Hepatocyte (in vitro differentiated cells): ENCODE measurements around the gene LARP4B. TPM values are rescaled to one million over a fixed set of nuclear protein-coding genes. Genes with fewer than 3 reads are reported as not detected.
A peak's percentile ranks its signal among the peaks of the same experiment; 100 is the strongest.

ENCODE experiments used
- DNase-seq: peaks from one replicate; pipeline ENCODE4 v3.0.0-alpha.2; 2016; ENCODE audit warnings: low spot score
- H2AFZ ChIP-seq: fragments of 200-600 bp; sonication (generic); 2 replicates; pipeline ENCODE4 v1.6.0; 2016; ENCODE audit warnings: antibody characterized with exemption, mild to moderate bottlenecking
- H3K27ac ChIP-seq: fragments of 200-600 bp; sonication (generic); 2 replicates; pipeline ENCODE4 v1.5.1; 2016; ENCODE audit warnings: mild to moderate bottlenecking
- H3K27me3 ChIP-seq: fragments of 200-600 bp; sonication (generic); 2 replicates; pipeline ENCODE4 v1.6.1; 2016
- H3K36me3 ChIP-seq: fragments of 200-600 bp; sonication (generic); replicated peaks from 2 replicates; pipeline ENCODE4 v1.5.1; 2016; ENCODE audit warnings: low read depth; ENCODE audit not compliant: insufficient read depth
- H3K4me1 ChIP-seq: fragments of 200-600 bp; sonication (generic); 2 replicates; pipeline ENCODE4 v1.5.1; 2016; ENCODE audit warnings: mild to moderate bottlenecking, moderate library complexity; ENCODE audit not compliant: insufficient read depth
- H3K4me2 ChIP-seq: fragments of 200-600 bp; sonication (generic); 2 replicates; pipeline ENCODE4 v1.6.0; 2016
- H3K4me3 ChIP-seq: fragments of 200-600 bp; sonication (generic); 2 replicates; pipeline ENCODE4 v1.5.1; 2016; ENCODE audit warnings: mild to moderate bottlenecking
- H3K79me2 ChIP-seq: fragments of 200-600 bp; sonication (generic); 2 replicates; pipeline ENCODE4 v1.6.0; 2017; ENCODE audit warnings: mild to moderate bottlenecking
- H3K9me2 ChIP-seq: fragments of 200-600 bp; sonication (generic); replicated peaks from 2 replicates; pipeline ENCODE4 v1.6.0; 2017; ENCODE audit warnings: mild to moderate bottlenecking; ENCODE audit not compliant: insufficient read depth
- H3K9me3 ChIP-seq: fragments of 200-600 bp; sonication (generic); 2 replicates; pipeline ENCODE4 v1.5.1; 2016; ENCODE audit warnings: low read depth, mild to moderate bottlenecking
- H4K20me1 ChIP-seq: fragments of 200-600 bp; sonication (generic); 2 replicates; pipeline ENCODE4 v1.6.0; 2016; ENCODE audit warnings: mild to moderate bottlenecking; ENCODE audit not compliant: insufficient read depth, poor library complexity, severe bottlenecking
- EZH2 ChIP-seq: fragments of 200-600 bp; sonication (generic); IDR thresholded peaks from 2 replicates; pipeline ENCODE4 v1.6.1; 2016; ENCODE audit warnings: antibody characterized with exemption, mild to moderate bottlenecking, borderline replicate concordance
- EZH2phosphoT487 ChIP-seq: fragments of 200-600 bp; sonication (generic); IDR thresholded peaks from one replicate; pipeline ENCODE4 v1.6.1; 2018; ENCODE audit warnings: antibody characterized with exemption, mild to moderate bottlenecking, low read depth, moderate library complexity; ENCODE audit not compliant: unreplicated experiment, severe bottlenecking
- WGBS: methylation state at CpG from one replicate; pipeline ENCODE4 v1.1.6; 2016; ENCODE audit warnings: low lambda C conversion rate; ENCODE audit errors: missing lambda C conversion rate; 5-methylcytosine and 5-hydroxymethylcytosine counted together
- polyA plus RNA-seq: library from polyadenylated mRNA; unstranded; fragments of >200 nt; fragmentation: Nextera tagmentation; extraction: Ambion mirVana; gene quantifications from 2 replicates; pipeline ENCODE4 v1.2.1, GENCODE V29; 2016
- total RNA-seq: library from RNA; depleted of rRNA; stranded (reverse); fragments of >200 nt; gene quantifications from 2 replicates; pipeline ENCODE4 v1.2.3, GENCODE V29; 2014
- TF ChIP-seq, protein P1 (sequence below): fragments of 200-600 bp; sonication (generic); IDR thresholded peaks from 2 replicates; pipeline ENCODE4 v1.5.1; 2016; ENCODE audit warnings: antibody characterized with exemption, mild to moderate bottlenecking; ENCODE audit not compliant: poor library complexity

Gene LARP4B
- total and polyA plus RNA-seq, 2 experiments from 2014 or later, result 28.4 to 43.4 TPM

DNA sequence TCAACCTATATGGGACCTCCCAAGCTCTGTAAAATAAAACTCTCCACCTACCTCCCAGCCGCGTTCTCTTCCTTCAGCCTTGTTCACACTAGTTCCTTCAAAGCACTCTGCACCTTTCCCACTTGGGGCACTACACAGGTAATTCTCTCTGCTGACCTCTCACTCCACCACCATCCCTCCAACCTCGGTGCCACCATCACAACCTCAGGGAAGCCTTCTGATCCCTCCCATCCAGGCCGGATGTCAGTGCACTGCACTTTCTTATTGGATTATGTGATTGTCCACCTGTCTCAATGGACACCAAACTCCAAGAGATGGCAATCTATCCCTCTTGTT, 7.0 kb downstream of the LARP4B start:
- TF ChIP-seq, protein P1, sequence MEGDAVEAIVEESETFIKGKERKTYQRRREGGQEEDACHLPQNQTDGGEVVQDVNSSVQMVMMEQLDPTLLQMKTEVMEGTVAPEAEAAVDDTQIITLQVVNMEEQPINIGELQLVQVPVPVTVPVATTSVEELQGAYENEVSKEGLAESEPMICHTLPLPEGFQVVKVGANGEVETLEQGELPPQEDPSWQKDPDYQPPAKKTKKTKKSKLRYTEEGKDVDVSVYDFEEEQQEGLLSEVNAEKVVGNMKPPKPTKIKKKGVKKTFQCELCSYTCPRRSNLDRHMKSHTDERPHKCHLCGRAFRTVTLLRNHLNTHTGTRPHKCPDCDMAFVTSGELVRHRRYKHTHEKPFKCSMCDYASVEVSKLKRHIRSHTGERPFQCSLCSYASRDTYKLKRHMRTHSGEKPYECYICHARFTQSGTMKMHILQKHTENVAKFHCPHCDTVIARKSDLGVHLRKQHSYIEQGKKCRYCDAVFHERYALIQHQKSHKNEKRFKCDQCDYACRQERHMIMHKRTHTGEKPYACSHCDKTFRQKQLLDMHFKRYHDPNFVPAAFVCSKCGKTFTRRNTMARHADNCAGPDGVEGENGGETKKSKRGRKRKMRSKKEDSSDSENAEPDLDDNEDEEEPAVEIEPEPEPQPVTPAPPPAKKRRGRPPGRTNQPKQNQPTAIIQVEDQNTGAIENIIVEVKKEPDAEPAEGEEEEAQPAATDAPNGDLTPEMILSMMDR, result no peak
- TF ChIP-seq EZH2 (no peak), EZH2phosphoT487 (no peak)
- Histone ChIP-seq H3K27ac (no peak overlapping the region), H3K79me2 (peaks cover 100% of the 10 kb centered on the region), H4K20me1 (peaks cover 98% of the 10 kb centered on the region), H3K9me3 (no peaks in the 10 kb centered on the region), H3K4me2 (no peak overlapping the region), H3K36me3 (no peaks in the 10 kb centered on the region), H3K4me3 (no peak overlapping the region), H3K27me3 (no peaks in the 10 kb centered on the region), H2AFZ (no peak overlapping the region), H3K9me2 (no peaks in the 10 kb centered on the region), H3K4me1 (peaks cover 39% of the 10 kb centered on the region)
- no peak for DNase-seq
- WGBS, result 91% methylated on average over 4 of the region's 4 CpGs

DNA sequence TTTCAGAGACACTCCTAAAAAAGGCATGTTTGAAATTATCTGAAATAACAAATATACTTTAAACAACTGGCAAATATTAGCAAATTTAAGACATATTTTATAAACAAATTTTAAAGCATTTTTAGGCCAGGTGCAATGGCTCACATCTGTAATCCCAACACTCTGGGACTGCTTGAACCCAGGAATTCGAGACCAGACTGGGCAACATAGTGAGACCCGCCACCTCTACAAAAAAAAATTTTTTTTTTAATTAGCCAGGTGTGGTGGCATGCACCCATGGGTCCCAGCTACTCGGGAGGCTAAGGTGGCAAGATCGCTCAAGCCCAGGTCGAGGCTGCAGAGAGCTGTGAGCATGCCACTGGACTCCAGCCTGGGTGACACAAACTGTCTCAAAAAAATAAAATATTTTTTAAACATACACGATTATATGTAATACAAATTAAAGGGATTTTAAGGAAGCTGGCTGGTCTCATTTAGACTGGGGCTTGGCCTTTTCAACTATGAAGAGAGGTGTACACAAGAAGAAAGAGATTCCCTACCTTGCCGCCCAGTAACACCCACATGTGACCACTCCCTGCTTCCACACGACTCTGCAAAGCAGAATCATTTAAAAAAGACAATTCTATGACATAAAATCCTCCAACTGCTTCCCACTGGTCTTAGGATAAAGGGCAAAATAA, 7.5 kb downstream of the LARP4B start:
- WGBS, result 93% methylated on average over 8 of the region's 8 CpGs
- Histone ChIP-seq H3K4me2 (no peak overlapping the region), H3K27ac (no peak overlapping the region), H3K27me3 (no peaks in the 10 kb centered on the region), H3K36me3 (no peaks in the 10 kb centered on the region), H2AFZ (no peak overlapping the region), H3K9me2 (no peaks in the 10 kb centered on the region), H3K9me3 (no peaks in the 10 kb centered on the region), H4K20me1 (peaks cover 97% of the 10 kb centered on the region), H3K4me3 (no peak overlapping the region), H3K4me1 (peaks cover 34% of the 10 kb centered on the region), H3K79me2 (peaks cover 100% of the 10 kb centered on the region)
- DNase-seq, result no peak
- TF ChIP-seq EZH2phosphoT487 (no peak), EZH2 (no peak)
- TF ChIP-seq, protein P1, result no peak

DNA sequence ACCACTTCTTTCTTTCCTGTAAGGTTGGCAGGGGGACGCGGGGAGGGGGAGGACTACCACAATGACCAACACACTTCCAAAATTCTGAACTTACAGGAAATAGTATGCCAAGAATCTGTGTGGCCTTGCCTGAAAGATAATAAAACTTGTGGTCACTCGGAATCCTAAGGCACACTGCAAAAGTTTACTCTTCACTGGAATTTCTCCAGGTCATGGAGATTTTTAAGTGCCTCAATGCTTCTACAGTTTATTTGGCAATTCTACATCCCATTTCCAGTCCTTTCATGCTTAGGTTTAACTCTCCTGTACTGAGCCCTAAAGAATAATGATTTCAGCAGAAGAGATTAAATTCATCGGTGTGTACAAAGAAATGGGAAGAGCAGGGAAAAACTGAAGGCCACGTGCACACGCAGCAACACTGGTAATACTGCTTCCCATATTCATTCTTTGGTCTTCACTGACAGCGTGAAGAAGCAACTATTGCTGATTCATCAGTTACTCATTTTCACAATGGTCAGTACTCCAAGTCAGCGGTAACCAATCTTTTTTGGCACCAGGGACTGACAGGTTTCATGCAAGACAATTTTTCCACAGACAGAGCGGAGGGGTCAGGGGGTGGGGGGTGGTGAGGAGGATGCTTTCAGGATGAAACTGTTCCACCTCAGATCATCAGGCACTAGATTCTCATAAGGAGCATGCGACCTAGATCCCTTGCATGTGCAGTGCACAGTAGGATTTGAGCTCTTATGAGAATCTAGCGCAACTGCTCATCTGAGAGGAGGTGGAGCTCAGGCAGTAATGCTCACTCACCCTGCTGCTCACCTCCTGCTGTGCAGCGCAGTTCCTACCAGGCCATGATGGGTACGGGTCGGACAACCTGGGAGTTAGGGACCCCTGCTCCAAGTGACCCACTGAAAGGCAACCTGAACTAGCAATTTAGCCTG, 9.8 kb downstream of the LARP4B start:
- no peak overlapping the region for H2AFZ ChIP-seq
- H3K4me3 ChIP-seq, result no peak overlapping the region
- WGBS, result 89% methylated on average over 14 of the region's 14 CpGs
- H3K9me2 ChIP-seq, result no peaks in the 10 kb centered on the region
- H3K27me3 ChIP-seq, result no peaks in the 10 kb centered on the region
- TF ChIP-seq, protein P1, result no peak
- TF ChIP-seq EZH2phosphoT487 (no peak), EZH2 (no peak)
- no peaks in the 10 kb centered on the region for H3K36me3 ChIP-seq
- DNase-seq, result no peak
- peak overlapping the region; percentile 4 for H3K27ac ChIP-seq
- H3K9me3 ChIP-seq, result no peaks in the 10 kb centered on the region
- H3K4me1 ChIP-seq, result peaks cover 30% of the 10 kb centered on the region
- H4K20me1 ChIP-seq, result peaks cover 95% of the 10 kb centered on the region
- H3K4me2 ChIP-seq, result no peak overlapping the region
- peaks cover 100% of the 10 kb centered on the region for H3K79me2 ChIP-seq
